ENCODE results near the gene HCN3.
"Not testable (repeated sequence)": the region's sequence is repeated elsewhere in the genome, so short reads cannot be mapped to it uniquely, and the experiment has no call there.

The HCN3 gene

DNA sequence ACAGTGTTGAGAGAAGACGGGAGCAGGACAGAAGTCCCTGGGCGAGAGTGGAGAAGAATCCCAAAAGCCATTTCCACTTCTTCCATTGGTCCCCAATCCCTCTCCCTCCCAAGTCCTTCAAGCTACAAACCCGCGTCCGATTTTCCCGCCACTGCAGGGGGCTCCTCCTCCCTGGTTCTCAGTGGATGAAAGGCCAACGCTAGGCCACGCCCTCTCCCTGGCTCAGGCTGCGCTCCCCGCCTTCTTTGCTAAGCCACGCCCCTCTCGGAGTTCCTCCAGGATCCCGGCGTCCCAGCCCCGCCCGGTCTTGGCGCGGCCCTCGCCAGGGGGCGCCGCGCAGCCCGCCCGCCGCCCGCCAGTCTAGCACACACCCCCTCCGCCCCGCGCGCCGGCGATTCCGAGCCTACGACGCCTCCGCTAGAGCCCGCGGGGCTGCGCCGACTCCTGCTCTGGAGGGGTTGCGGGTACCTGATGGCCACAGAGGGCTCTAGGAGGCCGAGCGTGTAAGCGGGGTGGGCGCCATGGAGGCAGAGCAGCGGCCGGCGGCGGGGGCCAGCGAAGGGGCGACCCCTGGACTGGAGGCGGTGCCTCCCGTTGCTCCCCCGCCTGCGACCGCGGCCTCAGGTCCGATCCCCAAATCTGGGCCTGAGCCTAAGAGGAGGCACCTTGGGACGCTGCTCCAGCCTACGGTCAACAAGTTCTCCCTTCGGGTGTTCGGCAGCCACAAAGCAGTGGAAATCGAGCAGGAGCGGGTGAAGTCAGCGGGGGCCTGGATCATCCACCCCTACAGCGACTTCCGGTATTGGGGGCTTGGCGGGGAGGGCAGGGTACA is at the start of gene HCN3:
Gene HCN3, plus strand, starts transcription at position 394 of the 832 bp plus-strand sequence. Its CDS starts 128 bp downstream, at position 522.
- Histone ChIP-seq H3K9me3 (ENCODE audit: control insufficient read depth, insufficient read depth, low read length) (no peaks in the 10 kb centered on the region), H3K9ac (ENCODE audit: low read depth, low read length) (no peak within 1 kb of the TSS), H3K4me1 (ENCODE audit: control insufficient read depth, insufficient read depth, low read length) (peaks cover 20% of the 10 kb centered on the region), H3K4me3 (ENCODE audit: low read depth, low read length) (peak within 1 kb of the TSS; percentile 79), H3K27me3 (ENCODE audit: control insufficient read depth, insufficient read depth, low read length) (peaks cover 6% of the 10 kb centered on the region; the same call in 1 of the 2 replicates), H3K27ac (ENCODE audit: low read depth, low read length) (no peak within 1 kb of the TSS), H3K36me3 (ENCODE audit: control insufficient read depth, insufficient read depth, low read length) (no peaks in the 10 kb centered on the region)

DNA sequence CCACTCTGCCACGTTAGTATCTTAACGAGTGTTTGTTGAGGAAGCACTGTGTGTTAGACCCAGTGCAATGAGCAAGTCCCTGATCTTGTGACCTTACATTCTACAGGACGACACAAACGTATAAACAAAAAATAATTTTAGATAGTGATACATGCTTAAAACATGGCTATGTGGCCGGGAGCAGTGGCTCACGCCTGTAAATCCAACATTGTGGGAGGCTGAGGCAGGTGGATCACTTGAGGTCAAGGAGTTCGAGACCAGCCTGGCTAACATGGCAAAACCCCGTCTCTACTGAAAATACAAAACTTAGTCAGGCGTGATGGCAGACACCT is 49.2 kb upstream of the HCN3 start:
- peak overlapping the region; percentile 89 for H3K27ac ChIP-seq (ENCODE audit: low read depth, low read length)
- H3K36me3 ChIP-seq (ENCODE audit: control insufficient read depth, insufficient read depth, low read length), result peaks cover 4% of the 10 kb centered on the region; the same call in 1 of the 2 replicates

DNA sequence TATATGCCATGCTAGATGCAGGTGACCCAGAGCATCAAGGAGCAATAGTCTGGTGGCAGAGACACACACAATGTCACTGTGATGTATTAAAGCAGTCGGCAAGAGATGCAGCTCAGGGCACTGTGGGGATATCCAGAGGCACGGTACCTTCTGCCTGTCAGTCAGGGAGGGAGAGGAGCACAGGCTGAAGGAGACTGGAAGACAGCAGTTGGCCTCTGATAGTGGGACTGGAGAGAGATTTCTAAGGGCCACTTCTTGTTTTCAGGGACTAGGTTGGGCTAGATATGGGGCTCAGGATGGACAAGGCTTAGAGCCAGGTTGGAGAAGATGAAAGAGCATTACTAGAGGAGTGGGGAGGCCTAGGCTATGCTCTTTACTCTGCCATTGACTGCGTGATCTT is 46.0 kb upstream of the HCN3 start:
- not testable (repeated sequence) for H3K27me3 ChIP-seq (ENCODE audit: control insufficient read depth, insufficient read depth, low read length); H3K9ac ChIP-seq (ENCODE audit: low read depth, low read length); H3K4me3 ChIP-seq (ENCODE audit: low read depth, low read length); H3K27ac ChIP-seq (ENCODE audit: low read depth, low read length); H3K9me3 ChIP-seq (ENCODE audit: control insufficient read depth, insufficient read depth, low read length); H3K4me1 ChIP-seq (ENCODE audit: control insufficient read depth, insufficient read depth, low read length); H3K36me3 ChIP-seq (ENCODE audit: control insufficient read depth, insufficient read depth, low read length)

More for the DNA sequence above, 49.2 kb upstream of the HCN3 start:
- peaks cover 7% of the 10 kb centered on the region for H3K27me3 ChIP-seq (ENCODE audit: control insufficient read depth, insufficient read depth, low read length)
- H3K4me3 ChIP-seq (ENCODE audit: low read depth, low read length), result peak overlapping the region; percentile 49
- no peaks in the 10 kb centered on the region for H3K9me3 ChIP-seq (ENCODE audit: control insufficient read depth, insufficient read depth, low read length)
- H3K9ac ChIP-seq (ENCODE audit: low read depth, low read length), result peak overlapping the region; percentile 48; the same call in 1 of the 2 replicates
- H3K4me1 ChIP-seq (ENCODE audit: control insufficient read depth, insufficient read depth, low read length), result peaks cover 8% of the 10 kb centered on the region

DNA sequence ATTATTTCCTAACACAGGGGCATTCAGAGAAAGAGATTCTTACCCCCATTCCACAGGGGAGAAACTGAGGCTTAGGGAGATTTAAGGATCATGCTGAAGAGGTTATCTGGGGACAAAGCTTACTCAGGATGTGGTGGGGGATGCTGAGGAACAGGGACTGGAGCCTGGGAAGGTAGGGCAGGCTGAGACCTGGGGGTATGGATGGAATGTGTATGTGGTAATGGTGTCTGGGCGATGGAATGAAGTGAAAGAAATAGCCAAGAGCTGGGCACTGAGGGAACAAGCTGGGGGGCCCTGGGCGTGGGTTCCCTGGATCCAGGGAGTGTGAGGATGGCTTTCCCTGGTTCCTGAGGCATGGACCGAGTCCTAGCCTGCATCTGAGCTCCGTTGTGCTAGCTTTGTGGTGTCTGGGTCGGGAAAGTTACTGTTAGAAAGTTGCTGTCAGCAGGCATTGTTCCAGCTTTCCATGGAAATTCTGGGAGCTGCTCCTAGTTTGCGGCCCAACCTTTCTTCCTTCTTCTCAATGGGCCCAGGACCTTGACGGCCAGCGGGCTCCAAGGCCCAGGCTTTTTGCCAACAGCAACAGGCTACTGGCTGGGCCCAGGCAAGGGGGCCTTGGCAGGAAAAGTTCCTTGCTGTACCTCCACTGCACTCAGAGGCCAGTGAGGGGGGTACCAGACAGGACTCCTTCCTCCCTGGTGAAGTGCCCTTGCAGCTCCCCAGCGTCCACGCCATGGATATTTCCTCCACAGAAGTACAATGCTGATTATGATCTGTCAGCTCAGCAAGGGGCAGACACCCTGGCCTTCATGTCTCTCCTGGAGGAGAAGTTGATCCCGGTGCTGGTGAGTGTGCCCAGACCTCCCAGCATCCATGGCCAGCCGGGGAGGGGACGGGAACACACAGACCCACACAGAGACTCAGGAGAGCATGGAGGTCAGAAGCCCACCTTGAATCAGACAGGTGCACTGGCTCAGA is 45.0 kb upstream of the HCN3 start:
- not testable (repeated sequence) for H3K9me3 ChIP-seq (ENCODE audit: control insufficient read depth, insufficient read depth, low read length); H3K27ac ChIP-seq (ENCODE audit: low read depth, low read length); H3K4me1 ChIP-seq (ENCODE audit: control insufficient read depth, insufficient read depth, low read length); H3K36me3 ChIP-seq (ENCODE audit: control insufficient read depth, insufficient read depth, low read length); H3K27me3 ChIP-seq (ENCODE audit: control insufficient read depth, insufficient read depth, low read length); H3K9ac ChIP-seq (ENCODE audit: low read depth, low read length); H3K4me3 ChIP-seq (ENCODE audit: low read depth, low read length)

DNA sequence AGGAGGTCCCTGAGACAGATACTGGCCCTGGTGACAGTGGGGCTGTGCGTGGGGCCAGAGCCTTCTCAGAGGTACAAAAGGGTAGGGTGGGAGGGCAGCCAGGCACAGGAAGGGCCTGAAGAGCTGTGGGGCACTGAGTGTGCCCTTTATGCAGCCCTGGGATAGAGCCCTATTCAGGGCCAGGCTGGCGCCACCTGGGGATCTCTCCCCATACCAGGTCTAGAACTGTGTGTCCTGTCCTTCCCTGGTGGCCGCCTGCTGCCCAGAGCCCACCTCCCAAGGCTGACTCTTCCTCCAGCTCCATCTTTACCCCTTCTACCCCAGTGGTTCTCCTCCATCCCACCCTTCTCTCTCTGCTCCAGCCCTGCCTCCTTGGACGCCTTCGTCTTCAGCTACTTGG is 43.8 kb upstream of the HCN3 start:
- H3K4me3 ChIP-seq (ENCODE audit: low read depth, low read length); H3K9ac ChIP-seq (ENCODE audit: low read depth, low read length); H3K4me1 ChIP-seq (ENCODE audit: control insufficient read depth, insufficient read depth, low read length): not testable (repeated sequence)

DNA sequence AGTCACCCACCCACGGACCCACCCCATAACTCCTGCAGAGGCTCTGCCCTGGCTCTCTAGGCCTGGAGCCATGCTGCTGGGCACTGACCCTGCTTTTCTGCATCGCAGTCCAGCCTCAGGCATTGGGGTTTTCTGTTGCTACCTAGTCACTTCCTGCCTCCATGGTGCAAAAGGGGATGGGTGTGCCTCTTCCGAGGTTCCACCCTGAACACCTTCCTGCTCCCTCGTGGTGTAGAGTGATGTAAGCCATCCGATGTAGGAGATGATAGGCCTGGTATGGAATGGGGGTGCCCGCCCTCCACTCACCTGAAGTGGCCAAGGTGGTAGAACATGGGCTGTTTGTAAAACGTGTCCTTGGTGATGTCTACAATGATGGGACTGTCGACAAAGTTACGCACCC is 41.9 kb upstream of the HCN3 start:
- not testable (repeated sequence) for H3K36me3 ChIP-seq (ENCODE audit: control insufficient read depth, insufficient read depth, low read length); H3K9ac ChIP-seq (ENCODE audit: low read depth, low read length); H3K4me1 ChIP-seq (ENCODE audit: control insufficient read depth, insufficient read depth, low read length); H3K9me3 ChIP-seq (ENCODE audit: control insufficient read depth, insufficient read depth, low read length); H3K27me3 ChIP-seq (ENCODE audit: control insufficient read depth, insufficient read depth, low read length); H3K27ac ChIP-seq (ENCODE audit: low read depth, low read length); H3K4me3 ChIP-seq (ENCODE audit: low read depth, low read length)

More for the DNA sequence above, 43.8 kb upstream of the HCN3 start:
- not testable (repeated sequence) for H3K36me3 ChIP-seq (ENCODE audit: control insufficient read depth, insufficient read depth, low read length); H3K9me3 ChIP-seq (ENCODE audit: control insufficient read depth, insufficient read depth, low read length); H3K27ac ChIP-seq (ENCODE audit: low read depth, low read length); H3K27me3 ChIP-seq (ENCODE audit: control insufficient read depth, insufficient read depth, low read length)

DNA sequence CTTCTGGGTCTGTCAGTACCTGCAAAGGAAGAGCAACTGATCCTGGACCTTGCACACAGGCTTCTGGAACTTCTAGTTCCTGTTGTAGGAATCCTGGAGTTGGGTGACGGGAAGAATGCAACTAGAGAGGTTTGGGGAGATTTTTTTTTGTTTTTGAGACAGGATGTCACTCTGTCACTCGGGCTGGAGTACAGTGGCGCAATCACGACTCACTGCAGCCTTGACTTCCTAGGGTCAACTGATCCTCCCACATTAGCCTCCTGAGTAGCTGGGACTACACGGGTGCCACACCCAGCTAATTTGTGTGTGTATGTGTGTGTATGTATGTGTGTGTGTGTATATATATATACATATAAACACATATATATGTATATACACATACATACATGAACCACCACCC is 40.8 kb upstream of the HCN3 start:
- Histone ChIP-seq H3K9ac (ENCODE audit: low read depth, low read length) (no peak overlapping the region), H3K27ac (ENCODE audit: low read depth, low read length) (no peak overlapping the region), H3K36me3 (ENCODE audit: control insufficient read depth, insufficient read depth, low read length) (no peaks in the 10 kb centered on the region; the same call in 1 of the 2 replicates), H3K4me3 (ENCODE audit: low read depth, low read length) (no peak overlapping the region), H3K27me3 (ENCODE audit: control insufficient read depth, insufficient read depth, low read length) (no peaks in the 10 kb centered on the region), H3K4me1 (ENCODE audit: control insufficient read depth, insufficient read depth, low read length) (no peaks in the 10 kb centered on the region), H3K9me3 (ENCODE audit: control insufficient read depth, insufficient read depth, low read length) (no peaks in the 10 kb centered on the region)

DNA sequence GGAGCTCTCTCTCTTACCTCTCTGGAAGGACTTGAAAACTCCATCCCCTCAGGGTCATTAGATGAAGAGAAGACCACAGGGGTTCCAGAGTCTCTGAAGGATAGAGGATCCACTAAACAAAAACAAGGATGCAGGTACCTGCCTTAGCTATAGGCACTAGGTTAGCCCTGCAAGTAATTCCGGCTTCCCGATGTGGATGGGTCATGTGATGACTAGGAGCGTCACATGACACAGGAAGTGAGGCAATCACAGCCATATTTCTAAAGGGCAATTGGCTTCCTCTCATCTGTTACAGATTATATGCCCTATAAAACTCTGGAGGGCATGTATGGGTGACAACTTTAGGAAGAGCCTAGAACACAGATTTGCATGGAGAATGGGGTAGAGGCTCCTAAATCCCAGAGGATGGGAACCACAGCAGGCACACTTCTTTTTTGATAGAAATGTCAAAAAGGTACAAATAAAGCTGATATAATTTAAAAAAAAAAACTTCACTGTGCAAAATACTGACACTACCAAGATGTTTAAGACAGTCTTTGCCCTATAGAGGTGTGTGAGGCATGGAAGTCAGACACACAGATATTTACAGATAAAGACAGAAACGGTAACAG is 36.1 kb upstream of the HCN3 start:
- Histone ChIP-seq H3K4me3 (ENCODE audit: low read depth, low read length) (peak overlapping the region; percentile 58), H3K36me3 (ENCODE audit: control insufficient read depth, insufficient read depth, low read length) (no peaks in the 10 kb centered on the region), H3K4me1 (ENCODE audit: control insufficient read depth, insufficient read depth, low read length) (peaks cover 3% of the 10 kb centered on the region; the same call in 1 of the 2 replicates), H3K27me3 (ENCODE audit: control insufficient read depth, insufficient read depth, low read length) (peaks cover 10% of the 10 kb centered on the region), H3K9me3 (ENCODE audit: control insufficient read depth, insufficient read depth, low read length) (no peaks in the 10 kb centered on the region), H3K27ac (ENCODE audit: low read depth, low read length) (peak overlapping the region; percentile 4), H3K9ac (ENCODE audit: low read depth, low read length) (no peak overlapping the region)

DNA sequence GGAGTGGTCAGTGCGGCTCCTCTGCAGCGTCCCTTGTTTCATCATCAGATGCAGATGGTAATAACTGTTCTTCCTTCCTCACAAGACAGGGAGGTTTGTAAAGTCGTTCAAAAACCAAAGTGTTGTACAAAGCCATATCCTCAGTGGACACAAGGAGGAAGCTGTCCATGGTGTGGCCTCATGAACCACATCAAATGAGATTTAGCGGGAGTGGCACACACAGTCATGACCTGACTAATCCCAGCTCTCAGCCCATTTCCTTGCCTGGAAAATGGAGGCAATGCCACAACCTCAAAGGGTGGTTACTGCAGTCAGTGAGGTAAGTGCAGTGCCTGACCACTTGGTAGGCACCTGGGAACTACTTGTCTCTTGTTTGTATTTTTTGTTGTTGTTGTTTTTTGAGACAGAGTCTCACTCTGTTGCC is 35.4 kb upstream of the HCN3 start:
- no peaks in the 10 kb centered on the region for H3K9me3 ChIP-seq (ENCODE audit: control insufficient read depth, insufficient read depth, low read length)
- H3K27ac ChIP-seq (ENCODE audit: low read depth, low read length), result no peak overlapping the region
- H3K9ac ChIP-seq (ENCODE audit: low read depth, low read length), result no peak overlapping the region
- H3K27me3 ChIP-seq (ENCODE audit: control insufficient read depth, insufficient read depth, low read length), result peaks cover 16% of the 10 kb centered on the region
- no peaks in the 10 kb centered on the region for H3K36me3 ChIP-seq (ENCODE audit: control insufficient read depth, insufficient read depth, low read length)
- no peak overlapping the region for H3K4me3 ChIP-seq (ENCODE audit: low read depth, low read length)
- H3K4me1 ChIP-seq (ENCODE audit: control insufficient read depth, insufficient read depth, low read length), result peaks cover 3% of the 10 kb centered on the region; the same call in 1 of the 2 replicates

DNA sequence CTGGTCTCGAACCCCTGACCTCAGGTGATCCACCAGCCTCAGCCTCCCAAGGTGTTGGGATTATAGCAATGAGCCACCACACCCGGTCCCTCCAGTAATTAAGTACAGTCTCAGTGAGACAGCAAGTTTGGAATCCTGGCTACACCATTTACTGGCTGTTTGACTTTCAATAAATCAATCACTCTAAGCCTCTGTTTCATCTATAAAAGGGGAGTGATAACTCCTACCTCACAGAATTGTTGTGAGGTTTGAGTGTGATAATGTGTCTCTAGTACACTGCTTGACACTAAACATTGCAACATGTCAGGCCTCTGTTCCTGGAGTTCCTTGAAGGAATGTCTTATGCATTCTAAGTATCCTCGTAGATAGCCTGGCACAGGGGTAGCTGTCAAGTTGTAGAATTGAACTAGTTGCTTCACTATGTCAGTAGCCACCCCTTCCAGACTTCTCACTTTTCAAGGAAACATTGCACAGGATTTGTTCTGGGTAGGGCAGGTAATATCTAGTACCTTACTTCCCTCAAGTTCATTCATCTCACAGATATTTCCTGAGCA is 34.4 kb upstream of the HCN3 start:
- Histone ChIP-seq H3K9me3 (ENCODE audit: control insufficient read depth, insufficient read depth, low read length) (no peaks in the 10 kb centered on the region), H3K9ac (ENCODE audit: low read depth, low read length) (no peak overlapping the region), H3K4me3 (ENCODE audit: low read depth, low read length) (no peak overlapping the region; the same call in 1 of the 2 replicates), H3K27ac (ENCODE audit: low read depth, low read length) (no peak overlapping the region), H3K27me3 (ENCODE audit: control insufficient read depth, insufficient read depth, low read length) (peaks cover 16% of the 10 kb centered on the region), H3K36me3 (ENCODE audit: control insufficient read depth, insufficient read depth, low read length) (peaks cover 9% of the 10 kb centered on the region; the same call in 1 of the 2 replicates), H3K4me1 (ENCODE audit: control insufficient read depth, insufficient read depth, low read length) (peaks cover 3% of the 10 kb centered on the region; the same call in 1 of the 2 replicates)

Measured in HUES48 (cell line).